Vagina (tissue), 2 donors: ENCODE results near the gene LTBP2.

Experiments
- POLR2A ChIP-seq, 2 donors: fragments of 450-650 bp; IDR thresholded peaks; one replicate each; pipeline ENCODE4 v1.6.1; 2017; ENCODE audit warnings: antibody characterized with exemption in 2 of 2, mild to moderate bottlenecking in 2 of 2, moderate library complexity in 2 of 2
- TF ChIP-seq, protein P1 (sequence below), 3 experiments: fragments of 450-650 bp in 2 of 3; fragments of 200-600 bp in 1 of 3; sonication (generic) in 1 of 3; IDR thresholded peaks; one replicate each; pipeline ENCODE4 v1.5.1; 2017 to 2019; ENCODE audit warnings: antibody characterized with exemption in 3 of 3, mild to moderate bottlenecking in 2 of 3, moderate library complexity in 2 of 3

DNA sequence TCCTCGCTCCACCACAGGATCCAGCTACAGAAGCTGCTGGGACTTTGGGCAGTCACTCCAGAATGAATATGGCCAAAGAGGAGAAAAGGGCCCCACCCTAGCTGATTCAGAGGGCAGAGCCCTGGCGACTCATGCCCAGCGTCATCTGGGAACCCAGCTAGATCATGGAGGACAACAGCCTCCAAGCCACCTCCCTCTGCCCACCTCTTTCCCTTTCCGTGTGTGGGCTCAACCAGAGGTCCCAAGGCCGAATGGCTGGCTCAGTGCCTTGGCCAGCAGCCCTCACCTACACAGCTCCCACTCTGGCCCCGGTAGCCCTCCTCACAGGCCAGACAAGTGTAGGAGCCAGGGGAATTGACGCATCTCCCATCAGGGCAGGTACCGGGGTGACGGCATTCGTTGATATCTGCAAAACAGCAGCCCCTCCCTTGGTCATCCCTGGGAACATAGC, 101.1 kb downstream of the LTBP2 start:
- TF ChIP-seq, protein P1, sequence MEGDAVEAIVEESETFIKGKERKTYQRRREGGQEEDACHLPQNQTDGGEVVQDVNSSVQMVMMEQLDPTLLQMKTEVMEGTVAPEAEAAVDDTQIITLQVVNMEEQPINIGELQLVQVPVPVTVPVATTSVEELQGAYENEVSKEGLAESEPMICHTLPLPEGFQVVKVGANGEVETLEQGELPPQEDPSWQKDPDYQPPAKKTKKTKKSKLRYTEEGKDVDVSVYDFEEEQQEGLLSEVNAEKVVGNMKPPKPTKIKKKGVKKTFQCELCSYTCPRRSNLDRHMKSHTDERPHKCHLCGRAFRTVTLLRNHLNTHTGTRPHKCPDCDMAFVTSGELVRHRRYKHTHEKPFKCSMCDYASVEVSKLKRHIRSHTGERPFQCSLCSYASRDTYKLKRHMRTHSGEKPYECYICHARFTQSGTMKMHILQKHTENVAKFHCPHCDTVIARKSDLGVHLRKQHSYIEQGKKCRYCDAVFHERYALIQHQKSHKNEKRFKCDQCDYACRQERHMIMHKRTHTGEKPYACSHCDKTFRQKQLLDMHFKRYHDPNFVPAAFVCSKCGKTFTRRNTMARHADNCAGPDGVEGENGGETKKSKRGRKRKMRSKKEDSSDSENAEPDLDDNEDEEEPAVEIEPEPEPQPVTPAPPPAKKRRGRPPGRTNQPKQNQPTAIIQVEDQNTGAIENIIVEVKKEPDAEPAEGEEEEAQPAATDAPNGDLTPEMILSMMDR (IDR thresholded peaks at IDR 0.05), result no peak
- no peak for TF ChIP-seq POLR2A (IDR thresholded peaks at IDR 0.05)
